CD8-positive, alpha-beta memory T cell (primary cell): Measurements from ENCODE around the gene TRIM63. TPM values are rescaled to one million over a fixed set of nuclear protein-coding genes. Genes with fewer than 3 reads are reported as not detected.
A peak's percentile ranks its signal among the peaks of the same experiment; 100 is the strongest.

Source experiments
- CTCF ChIA-PET: fragments of 350-600 bp; sonication (Branson Sonifier 250); formaldehyde crosslinking; loops from one replicate; lab custom pipeline; 2021; ENCODE audit warnings: antibody characterized with exemption; lab: Charles Lee
- POLR2A ChIA-PET: fragments of 350-600 bp; sonication (Branson Sonifier 250); formaldehyde crosslinking; loops from one replicate; lab custom pipeline; 2021; ENCODE audit warnings: antibody characterized with exemption; lab: Charles Lee
- DNase-seq, 5 donors: peaks; one replicate each; pipeline versions ENCODE4 v3.0.0 to v3.0.0-alpha.2; 2020 to 2022; ENCODE audit warnings: mixed read lengths in 1 of 5
- H3K27ac ChIP-seq: one replicate; pipeline ENCODE4 v1.7.0; 2013; ENCODE audit warnings: low read depth, mild to moderate bottlenecking, low read length, moderate library complexity
- H3K27me3 ChIP-seq: 2 replicates; pipeline ENCODE4 v1.7.0; 2013; ENCODE audit warnings: low read length, mild to moderate bottlenecking; ENCODE audit not compliant: insufficient read depth, poor library complexity, severe bottlenecking
- H3K36me3 ChIP-seq: 2 replicates; pipeline ENCODE4 v1.7.0; 2013; ENCODE audit warnings: mild to moderate bottlenecking, low read length, moderate library complexity; ENCODE audit not compliant: insufficient read depth
- H3K4me1 ChIP-seq: 2 replicates; pipeline ENCODE4 v1.7.0; 2013; ENCODE audit warnings: mild to moderate bottlenecking, low read length, moderate library complexity; ENCODE audit not compliant: insufficient read depth
- H3K4me3 ChIP-seq: 2 replicates; pipeline ENCODE4 v1.7.0; 2013; ENCODE audit warnings: mild to moderate bottlenecking, low read length
- H3K9me3 ChIP-seq: 2 replicates; pipeline ENCODE4 v1.7.0; 2013; ENCODE audit warnings: mild to moderate bottlenecking, low read length
- H3K27ac Mint-ChIP-seq, 8 donors: one replicate each; pipeline ENCODE4 v1.8.0; 2020 to 2021; ENCODE audit warnings: mixed read lengths in 8 of 8, mild to moderate bottlenecking in 6 of 8, inconsistent platforms in 3 of 8, moderate library complexity in 3 of 8
- H3K27me3 Mint-ChIP-seq, 2 donors: one replicate each; pipeline ENCODE4 v1.8.0; 2020 to 2021; ENCODE audit warnings: mixed read lengths in 2 of 2, mild to moderate bottlenecking in 1 of 2, moderate library complexity in 1 of 2
- H3K36me3 Mint-ChIP-seq, 3 donors: one replicate each; pipeline ENCODE4 v1.8.0; 2020 to 2021; ENCODE audit warnings: mixed read lengths in 3 of 3, inconsistent platforms in 1 of 3, mild to moderate bottlenecking in 1 of 3
- H3K4me1 Mint-ChIP-seq, 3 donors: one replicate each; pipeline ENCODE4 v1.8.0; 2020 to 2021; ENCODE audit warnings: mixed read lengths in 3 of 3, inconsistent platforms in 1 of 3, mild to moderate bottlenecking in 1 of 3
- H3K4me3 Mint-ChIP-seq, 7 donors: one replicate each; pipeline ENCODE4 v1.8.0; 2020 to 2021; ENCODE audit warnings: mixed read lengths in 7 of 7, mild to moderate bottlenecking in 6 of 7, moderate library complexity in 4 of 7, inconsistent platforms in 2 of 7
- H3K9me3 Mint-ChIP-seq, 5 donors: one replicate each; pipeline ENCODE4 v1.8.0; 2020 to 2022; ENCODE audit warnings: mixed read lengths in 5 of 5, mild to moderate bottlenecking in 3 of 5, moderate library complexity in 2 of 5, inconsistent platforms in 1 of 5
- polyA plus RNA-seq: library from polyadenylated mRNA; unstranded; fragments of 300-500 nt; fragmentation: Illumina TruSeq; gene quantifications from one replicate; pipeline ENCODE4 v1.2.3, GENCODE V29; 2021
- total RNA-seq, 2 experiments: library from RNA; stranded (reverse); gene quantifications; one replicate each; pipeline ENCODE4 v1.2.3, GENCODE V29; 2021

TRIM63 gene
- total RNA-seq: not detected
- polyA plus RNA-seq: not detected

GRCh38 chr1:26067432-26067911 is at the start of gene TRIM63:
Gene TRIM63 (minus strand): TSS chr1:26067630. CDS start chr1:26067494, 136 bp downstream.
- H3K36me3 Mint-ChIP-seq: no peaks in the 10 kb centered on the region
- POLR2A ChIA-PET: no interaction called here
- CTCF ChIA-PET: interaction anchor here (1.2 kb wide), 1 partner anchor 172 kb away, joined by 4 read pairs; no protein-coding TSS in a partner anchor

GRCh38 chr1:26114165-26114927 is 46.9 kb upstream of the TRIM63 start:
- H3K36me3 Mint-ChIP-seq: peaks cover 0 to 52% (median 5%) of the 10 kb centered on the region in 3 donors
- H3K27me3 ChIP-seq: no peaks in the 10 kb centered on the region
- H3K27me3 Mint-ChIP-seq: no peaks in the 10 kb centered on the region
- DNase-seq: no peak
- H3K4me1 Mint-ChIP-seq: peaks cover 22 to 45% (median 36%) of the 10 kb centered on the region in 3 donors
- H3K4me3 Mint-ChIP-seq: peak overlapping the region in 4 of 7 donors; percentile 7 to 94 (median 52)
- H3K4me3 ChIP-seq: no peak overlapping the region
- H3K27ac ChIP-seq: peak overlapping the region; percentile 85
- peaks cover 26% of the 10 kb centered on the region for H3K4me1 ChIP-seq
- H3K36me3 ChIP-seq: peaks cover 22% of the 10 kb centered on the region
- peak overlapping the region in 1 of 8 donors; percentile 52 for H3K27ac Mint-ChIP-seq
- ChIA-PET POLR2A (interaction anchor here (0.5 to 1.7 kb wide), 3 partner anchors 12 to 28 kb away, joined by 4 to 9 read pairs (median 8); no protein-coding TSS in a partner anchor), CTCF (interaction anchor here (1.1 to 10.0 kb wide), 4 partner anchors 12 to 49 kb away, joined by 3 to 122 read pairs (median 8); no protein-coding TSS in a partner anchor)
- H3K9me3 Mint-ChIP-seq: no peaks in the 10 kb centered on the region
- no peaks in the 10 kb centered on the region for H3K9me3 ChIP-seq

More at GRCh38 chr1:26067432-26067911, at the start of gene TRIM63:
- H3K9me3 ChIP-seq: no peaks in the 10 kb centered on the region
- peak within 1 kb of the TSS; percentile 16 for H3K27ac ChIP-seq
- H3K36me3 ChIP-seq: no peaks in the 10 kb centered on the region
- no peak for DNase-seq
- Mint-ChIP-seq H3K4me1 (no peaks in the 10 kb centered on the region), H3K27ac (no peak within 1 kb of the TSS), H3K9me3 (no peaks in the 10 kb centered on the region), H3K4me3 (no peak within 1 kb of the TSS), H3K27me3 (peaks cover 12 to 55% of the 10 kb centered on the region in 2 donors)
- H3K27me3 ChIP-seq: no peaks in the 10 kb centered on the region
- no peaks in the 10 kb centered on the region for H3K4me1 ChIP-seq
- no peak within 1 kb of the TSS for H3K4me3 ChIP-seq

GRCh38 chr1:26112407-26112775 is 45.0 kb upstream of the TRIM63 start:
- POLR2A ChIA-PET: interaction anchor here (1.4 to 1.7 kb wide), 2 partner anchors 15 to 880 kb away, joined by 4 to 9 read pairs; partner anchors contain the start of gene SYF2
- Mint-ChIP-seq H3K27ac (peak overlapping the region; percentile 42 to 94 (median 84)), H3K4me1 (peaks cover 22 to 41% (median 36%) of the 10 kb centered on the region in 3 donors), H3K36me3 (peaks cover 0 to 34% (median 5%) of the 10 kb centered on the region in 3 donors), H3K9me3 (no peaks in the 10 kb centered on the region), H3K4me3 (peak overlapping the region; percentile 85 to 97 (median 92)), H3K27me3 (no peaks in the 10 kb centered on the region)
- H3K27me3 ChIP-seq: no peaks in the 10 kb centered on the region
- peak overlapping the region; percentile 89 for H3K4me3 ChIP-seq
- CTCF ChIA-PET: interaction anchor here (1.2 to 10.0 kb wide), 5 partner anchors 9 to 121 kb away, joined by 4 to 122 read pairs (median 5); partner anchors contain the start of genes CEP85 and ZNF593
- H3K9me3 ChIP-seq: no peaks in the 10 kb centered on the region
- peaks cover 15% of the 10 kb centered on the region for H3K36me3 ChIP-seq
- no peak for DNase-seq
- peak overlapping the region; percentile 85 for H3K27ac ChIP-seq
- peaks cover 26% of the 10 kb centered on the region for H3K4me1 ChIP-seq

GRCh38 chr1:26111530-26112406 is 44.3 kb upstream of the TRIM63 start, which contains the start of gene PDIK1L:
Gene PDIK1L (plus strand): TSS chr1:26111824. CDS start chr1:26114309, 2,485 bp downstream.
- DNase-seq: peak; percentile 91 to 95 (median 92)
- Mint-ChIP-seq H3K4me3 (peak within 1 kb of the TSS; percentile 91 to 97 (median 93)), H3K27ac (peak within 1 kb of the TSS; percentile 74 to 94 (median 92)), H3K4me1 (peaks cover 22 to 38% (median 36%) of the 10 kb centered on the region in 3 donors), H3K36me3 (peaks cover 0 to 30% (median 5%) of the 10 kb centered on the region in 3 donors), H3K27me3 (no peaks in the 10 kb centered on the region), H3K9me3 (no peaks in the 10 kb centered on the region)
- Histone ChIP-seq H3K36me3 (peaks cover 15% of the 10 kb centered on the region), H3K4me3 (peak within 1 kb of the TSS; percentile 89), H3K9me3 (no peaks in the 10 kb centered on the region), H3K27ac (peak within 1 kb of the TSS; percentile 85), H3K27me3 (no peaks in the 10 kb centered on the region), H3K4me1 (peaks cover 26% of the 10 kb centered on the region)
- CTCF ChIA-PET: interaction anchor here (1.7 to 10.0 kb wide), 3 partner anchors 15 to 58 kb away, joined by 4 to 122 read pairs (median 10); partner anchors contain the start of gene ZNF593
- POLR2A ChIA-PET: interaction anchor here (0.7 to 1.6 kb wide), 8 partner anchors 11 to 879 kb away, joined by 3 to 24 read pairs (median 4); partner anchors contain the start of genes CEP85 and SYF2

- H3K4me3 ChIP-seq: peak overlapping the region; percentile 55
- no peaks in the 10 kb centered on the region for H3K9me3 Mint-ChIP-seq
- peak overlapping the region; percentile 64 for H3K27ac ChIP-seq
- ChIA-PET POLR2A (interaction anchor here (0.8 to 1.6 kb wide), 7 partner anchors 12 to 878 kb away, joined by 3 to 24 read pairs (median 4); partner anchors contain the start of genes CEP85 and SYF2), CTCF (interaction anchor here (1.7 to 10.0 kb wide), 2 partner anchors 34 to 59 kb away, joined by 4 to 122 read pairs; partner anchors contain the start of gene ZNF593)
- no peaks in the 10 kb centered on the region for H3K27me3 ChIP-seq
- H3K4me3 Mint-ChIP-seq: peak overlapping the region; percentile 90 to 97 (median 93)
- peaks cover 26% of the 10 kb centered on the region for H3K4me1 ChIP-seq
- peaks cover 15% of the 10 kb centered on the region for H3K36me3 ChIP-seq
- peak; percentile 72 to 84 (median 72) for DNase-seq
- H3K9me3 ChIP-seq: no peaks in the 10 kb centered on the region
- peaks cover 22 to 38% (median 36%) of the 10 kb centered on the region in 3 donors for H3K4me1 Mint-ChIP-seq
- peaks cover 0 to 24% (median 5%) of the 10 kb centered on the region in 3 donors for H3K36me3 Mint-ChIP-seq
- H3K27ac Mint-ChIP-seq: peak overlapping the region; percentile 71 to 94 (median 76)
- no peaks in the 10 kb centered on the region for H3K27me3 Mint-ChIP-seq
These were observed 43.5 kb upstream of the TRIM63 start for GRCh38 chr1:26110731-26111529.

- ChIA-PET POLR2A (no interaction called here), CTCF (interaction anchor here (0.9 to 10.0 kb wide), 4 partner anchors 17 to 125 kb away, joined by 3 to 122 read pairs (median 4); partner anchors contain the start of genes CEP85 and ZNF593)
- Mint-ChIP-seq H3K36me3 (peaks cover 0 to 14% (median 3%) of the 10 kb centered on the region in 3 donors), H3K9me3 (no peaks in the 10 kb centered on the region), H3K27me3 (peaks cover 0 to 3% of the 10 kb centered on the region in 2 donors), H3K4me1 (peaks cover 26 to 38% (median 35%) of the 10 kb centered on the region in 3 donors), H3K4me3 (peak overlapping the region; percentile 25 to 97 (median 93)), H3K27ac (peak overlapping the region in 7 of 8 donors; percentile 11 to 94 (median 71))
- Histone ChIP-seq H3K27ac (peak overlapping the region; percentile 64), H3K27me3 (no peaks in the 10 kb centered on the region), H3K4me3 (no peak overlapping the region), H3K9me3 (no peaks in the 10 kb centered on the region), H3K4me1 (peaks cover 25% of the 10 kb centered on the region), H3K36me3 (peaks cover 7% of the 10 kb centered on the region)
- DNase-seq: no peak
These were observed 42.1 kb upstream of the TRIM63 start for GRCh38 chr1:26109229-26110164.
